Keratinocyte (primary cell): Measurements from ENCODE around the gene NCKAP5.

Source experiments
- CTCF ChIP-seq, 3 experiments: IDR thresholded peaks in 1 of 3; conservative IDR thresholded peaks in 1 of 3; optimal IDR thresholded peaks in 1 of 3; 2 replicates in 2 of 3; 3 replicates in 1 of 3; pipeline versions ENCODE3 to v1.5.1; 2011; ENCODE audit warnings: low read length in 3 of 3, mild to moderate bottlenecking in 3 of 3, moderate library complexity in 2 of 3, control low read depth in 1 of 3, inconsistent platforms in 1 of 3; ENCODE audit not compliant: insufficient read depth in 2 of 3; ENCODE audit errors: extremely low read depth in 1 of 3
- EZH2 ChIP-seq: IDR thresholded peaks from one replicate; pipeline ENCODE4 v1.6.1; 2012; ENCODE audit warnings: inconsistent platforms, mild to moderate bottlenecking, low read length, moderate library complexity

DNA sequence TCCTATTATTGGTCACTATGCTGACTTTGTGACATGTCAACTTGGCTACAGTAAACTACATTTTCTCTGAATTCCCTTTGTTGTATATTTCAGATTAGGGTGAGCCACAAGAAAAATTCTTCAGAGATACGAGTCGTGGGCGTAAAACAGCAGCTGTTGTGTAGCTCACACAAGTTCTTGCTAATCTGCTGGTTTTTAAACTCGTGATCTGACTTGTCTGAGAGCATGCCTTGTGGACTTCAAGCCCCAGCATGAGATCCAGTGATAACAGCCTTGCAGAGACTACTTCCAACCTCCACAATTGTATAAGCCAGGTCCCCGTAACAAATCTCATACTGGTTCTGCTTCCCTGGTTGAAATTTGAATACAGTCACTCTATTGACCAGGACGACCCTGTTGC lies 638.5 kb downstream of the NCKAP5 start:
- TF ChIP-seq CTCF (optimal IDR thresholded peaks at IDR 0.05 in 1 of 3, IDR thresholded peaks at IDR 0.05 in 1 of 3, conservative IDR thresholded peaks at IDR 0.05 in 1 of 3; ENCODE audit: extremely low read depth in 1 of 3, insufficient read depth in 2 of 3, low read length in 3 of 3) (no peak), EZH2 (no peak)
